Measurements from ENCODE around the gene PHB1.
"Not testable (repeated sequence)": the region's sequence is repeated elsewhere in the genome, so short reads cannot be mapped to it uniquely, and the experiment has no call there.

PHB1 gene

GRCh38 chr17:49439305-49439672 is 24.6 kb upstream of the PHB1 start:
- DNase-seq: no peak

GRCh38 chr17:49438436-49439278 is 24.0 kb upstream of the PHB1 start:
- DNase-seq: peak; percentile 61

- DNase-seq: no peak
Observed at GRCh38 chr17:49437696-49438435, 23.2 kb upstream of the PHB1 start.

GRCh38 chr17:49436174-49436573 is 21.5 kb upstream of the PHB1 start:
- no peak for DNase-seq

GRCh38 chr17:49435671-49436029 is 21.0 kb upstream of the PHB1 start:
- DNase-seq: no peak

GRCh38 chr17:49434821-49435670 is 20.4 kb upstream of the PHB1 start:
- no peak for DNase-seq

GRCh38 chr17:49433000-49433694 is 18.5 kb upstream of the PHB1 start:
- DNase-seq: no peak

- DNase-seq: no peak
Observed at GRCh38 chr17:49431743-49432142, 17.1 kb upstream of the PHB1 start.

- DNase-seq: no peak
Observed at GRCh38 chr17:49425004-49425286, 10.3 kb upstream of the PHB1 start.

- DNase-seq: not testable (repeated sequence)
Observed at GRCh38 chr17:49424276-49425003, 9.8 kb upstream of the PHB1 start.

GRCh38 chr17:49422714-49423113 is 8.0 kb upstream of the PHB1 start:
- no peak for DNase-seq

GRCh38 chr17:49419761-49420160 is 5.1 kb upstream of the PHB1 start:
- not testable (repeated sequence) for DNase-seq

- DNase-seq: not testable (repeated sequence)
Observed at GRCh38 chr17:49418754-49419740, 4.4 kb upstream of the PHB1 start.

- DNase-seq: no peak
Observed at GRCh38 chr17:49414271-49414621, 436 bp downstream of the PHB1 start.

- DNase-seq: no peak
Observed at GRCh38 chr17:49409066-49409465, 5.6 kb downstream of the PHB1 start.

GRCh38 chr17:49407981-49408501 is 6.6 kb downstream of the PHB1 start:
- peak; percentile 86 for DNase-seq

- DNase-seq: peak; percentile 27
Observed at GRCh38 chr17:49407086-49407485, 7.6 kb downstream of the PHB1 start.

- DNase-seq: peak; percentile 83
Observed at GRCh38 chr17:49406421-49407061, 8.1 kb downstream of the PHB1 start.

- DNase-seq: no peak
Observed at GRCh38 chr17:49404906-49405305, 9.8 kb downstream of the PHB1 start.

GRCh38 chr17:49404361-49404760 is 10.3 kb downstream of the PHB1 start:
- no peak for DNase-seq
